ENCODE results near the gene PNO1.

GRCh38 chr2:68156419-68156818 is 1.3 kb upstream of the PNO1 start:
- TF ChIP-seq RNF2 (IDR thresholded peaks at IDR 0.05; ENCODE audit: borderline replicate concordance, low read depth) (no peak), SMC3 (IDR thresholded peaks at IDR 0.05) (no peak), FOSL2 (IDR thresholded peaks at IDR 0.05) (no peak), FOSL2 (CRISPR knock-in tag; IDR thresholded peaks at IDR 0.05) (no peak), REST (IDR thresholded peaks at IDR 0.05) (no peak; the same call in 1 of the 2 replicates), CTCF (IDR thresholded peaks at IDR 0.05) (no peak), MAZ (IDR thresholded peaks at IDR 0.05; ENCODE audit: borderline replicate concordance, low read depth, low read length) (no peak), CBX2 (IDR thresholded peaks at IDR 0.05; ENCODE audit: borderline replicate concordance, low read depth) (no peak), RAD21 (conservative IDR thresholded peaks at IDR 0.05 in 1 of 2, IDR thresholded peaks at IDR 0.05 in 1 of 2) (no peak), POLR2A (IDR thresholded peaks at IDR 0.05; ENCODE audit: low read length) (no peak), KDM5A (IDR thresholded peaks at IDR 0.05) (no peak), JUN (IDR thresholded peaks at IDR 0.05) (no peak)

Measured in A549 (cell line).